Natural killer cell treated with Interleukin-12 subunit alpha and Interleukin-12 subunit beta and Interleukin-15 and Interleukin-18, amount 100 ng/mL, for 72 hours (primary cell): ENCODE data around the gene CLDN4. TPM values are rescaled to one million over a fixed set of nuclear protein-coding genes. Genes with fewer than 3 reads are reported as not detected.
"Not testable (repeated sequence)": the region's sequence is repeated elsewhere in the genome, so short reads cannot be mapped to it uniquely, and the experiment has no call there.

Experiments used
- ATAC-seq, 2 donors: fragments of 150-1000 bp; cut with Tn5 transposase in 1 of 2; sonication (Bioruptor Pico), chemical (Tn5 transposase) in 1 of 2; 2 replicates each; pipeline ENCODE4 v1.10.0; 2021
- DNase-seq: peaks from one replicate; pipeline ENCODE4 v3.0.0; 2022; ENCODE audit warnings: low spot score
- H3K27ac Mint-ChIP-seq, 2 donors: 1 replicate in 1 of 2; 2 replicates in 1 of 2; pipeline ENCODE4 v1.8.0; 2022; ENCODE audit warnings: mixed read lengths in 2 of 2, mild to moderate bottlenecking in 1 of 2, moderate library complexity in 1 of 2
- H3K27me3 Mint-ChIP-seq, 2 donors: 1 replicate in 1 of 2; 2 replicates in 1 of 2; pipeline ENCODE4 v1.8.0; 2022; ENCODE audit warnings: mixed read lengths in 2 of 2
- H3K36me3 Mint-ChIP-seq: one replicate; pipeline ENCODE4 v1.8.0; 2022; ENCODE audit warnings: mixed read lengths
- H3K4me1 Mint-ChIP-seq, 2 donors: 1 replicate in 1 of 2; 2 replicates in 1 of 2; pipeline ENCODE4 v1.8.0; 2022; ENCODE audit warnings: low read depth in 2 of 2, mixed read lengths in 2 of 2, mild to moderate bottlenecking in 1 of 2
- H3K4me3 Mint-ChIP-seq: one replicate; pipeline ENCODE4 v1.8.0; 2022; ENCODE audit warnings: mixed read lengths
- H3K9me3 Mint-ChIP-seq: 2 replicates; pipeline ENCODE4 v1.8.0; 2022; ENCODE audit warnings: mixed read lengths
- total RNA-seq, 2 donors: library from RNA; stranded (reverse); gene quantifications; one replicate each; pipeline ENCODE4 v1.2.3, GENCODE V29; 2022

CLDN4 gene
- total RNA-seq, 2 donors from 2014 or later, result not detected

DNA sequence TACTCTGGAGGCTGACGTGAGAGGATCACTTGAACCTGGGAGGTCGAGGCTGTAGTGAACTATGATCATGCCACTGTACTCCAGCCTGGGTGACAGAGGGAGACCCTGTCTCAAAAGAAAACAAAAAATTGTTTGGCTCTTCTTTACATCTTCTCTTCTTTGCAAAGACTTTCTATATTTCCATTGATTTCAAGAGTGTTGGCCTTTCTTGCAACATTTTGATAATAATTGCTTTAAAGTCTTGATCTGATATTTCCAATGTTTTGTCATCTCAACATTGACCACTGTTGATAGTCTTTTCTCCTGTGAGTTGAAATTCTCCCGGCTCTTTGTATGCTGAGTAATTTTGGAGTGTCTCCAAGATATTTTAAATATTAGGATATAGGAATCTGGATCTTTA, 17.8 kb upstream of the CLDN4 start:
- no peak overlapping the region for H3K27ac Mint-ChIP-seq
- H3K4me3 Mint-ChIP-seq, result no peak overlapping the region
- H3K9me3 Mint-ChIP-seq, result no peaks in the 10 kb centered on the region
- H3K4me1 Mint-ChIP-seq, result no peaks in the 10 kb centered on the region
- peaks cover 5 to 6% of the 10 kb centered on the region in 2 donors for H3K27me3 Mint-ChIP-seq
- DNase-seq, result no peak
- no peaks in the 10 kb centered on the region for H3K36me3 Mint-ChIP-seq
- no peak for ATAC-seq

GRCh38 chr7:73815436-73815835, 15.4 kb upstream of the CLDN4 start:
- Mint-ChIP-seq H3K27me3 (peaks cover 6 to 11% of the 10 kb centered on the region in 2 donors), H3K9me3 (no peaks in the 10 kb centered on the region), H3K4me3 (no peak overlapping the region), H3K27ac (no peak overlapping the region), H3K36me3 (no peaks in the 10 kb centered on the region), H3K4me1 (no peaks in the 10 kb centered on the region)
- DNase-seq (no peak), ATAC-seq (no peak)

DNA sequence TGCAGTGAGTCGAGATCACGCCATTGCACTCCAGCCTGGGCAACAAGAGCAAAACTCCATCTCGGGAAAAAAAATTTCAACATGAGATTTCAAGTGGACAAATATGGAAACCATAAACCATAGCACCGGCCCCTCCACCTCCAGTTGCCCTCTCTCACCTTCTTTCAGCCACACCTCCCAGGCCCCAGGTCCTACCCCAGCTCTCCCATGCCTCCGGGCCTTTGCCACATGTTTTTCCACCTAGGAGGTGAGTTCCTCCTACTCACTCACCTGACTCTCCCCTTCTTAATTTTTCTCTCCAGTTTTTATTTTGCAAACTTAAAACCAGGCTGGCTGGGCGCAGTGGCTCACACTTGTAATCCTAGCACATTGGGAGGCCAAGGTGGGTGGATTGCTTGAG, 13.7 kb upstream of the CLDN4 start:
- H3K4me3 Mint-ChIP-seq, result no peak overlapping the region
- peaks cover 12 to 14% of the 10 kb centered on the region in 2 donors for H3K27me3 Mint-ChIP-seq
- DNase-seq (no peak), ATAC-seq (no peak)
- H3K27ac Mint-ChIP-seq, result no peak overlapping the region
- H3K36me3 Mint-ChIP-seq, result no peaks in the 10 kb centered on the region
- H3K4me1 Mint-ChIP-seq, result no peaks in the 10 kb centered on the region
- H3K9me3 Mint-ChIP-seq, result no peaks in the 10 kb centered on the region

DNA sequence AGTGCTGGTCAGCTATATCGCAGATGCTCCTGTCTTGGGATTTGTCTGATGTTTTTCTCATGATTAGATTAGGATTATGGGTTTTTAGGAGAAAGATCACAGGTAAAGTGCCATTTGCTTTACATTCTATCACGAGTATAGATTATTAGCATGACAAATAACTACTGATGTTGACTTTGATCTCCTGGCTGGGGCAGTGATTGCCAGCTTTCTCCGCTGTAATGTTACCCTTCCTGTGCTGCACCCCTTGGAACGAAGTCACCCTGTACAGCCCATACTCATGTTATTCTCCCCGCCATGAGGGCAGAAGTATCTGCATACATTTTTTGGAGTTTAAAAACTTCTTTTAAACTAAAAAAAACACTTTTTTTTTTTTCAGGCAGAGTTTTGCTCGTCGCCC, 10.8 kb upstream of the CLDN4 start:
- Mint-ChIP-seq H3K4me1 (no peaks in the 10 kb centered on the region), H3K27ac (peak overlapping the region in 1 of 2 donors; percentile 14), H3K27me3 (peaks cover 6 to 14% of the 10 kb centered on the region in 2 donors), H3K36me3 (no peaks in the 10 kb centered on the region), H3K9me3 (no peaks in the 10 kb centered on the region), H3K4me3 (no peak overlapping the region)
- DNase-seq, result no peak
- no peak for ATAC-seq

GRCh38 chr7:73821597-73822285, 9.1 kb upstream of the CLDN4 start:
- not testable (repeated sequence) for H3K36me3 Mint-ChIP-seq, ATAC-seq, H3K9me3 Mint-ChIP-seq, H3K27ac Mint-ChIP-seq, H3K4me1 Mint-ChIP-seq, H3K4me3 Mint-ChIP-seq, DNase-seq
- peaks cover 11 to 20% of the 10 kb centered on the region in 2 donors for H3K27me3 Mint-ChIP-seq

GRCh38 chr7:73822319-73823173, 8.2 kb upstream of the CLDN4 start:
- DNase-seq, result no peak
- Mint-ChIP-seq H3K9me3 (no peaks in the 10 kb centered on the region), H3K4me3 (no peak overlapping the region), H3K36me3 (no peaks in the 10 kb centered on the region), H3K27me3 (peaks cover 19 to 28% of the 10 kb centered on the region in 2 donors), H3K27ac (no peak overlapping the region), H3K4me1 (peaks cover 9 to 10% of the 10 kb centered on the region in 2 donors)
- peak in 1 of 2 donors; percentile 48 for ATAC-seq

DNA sequence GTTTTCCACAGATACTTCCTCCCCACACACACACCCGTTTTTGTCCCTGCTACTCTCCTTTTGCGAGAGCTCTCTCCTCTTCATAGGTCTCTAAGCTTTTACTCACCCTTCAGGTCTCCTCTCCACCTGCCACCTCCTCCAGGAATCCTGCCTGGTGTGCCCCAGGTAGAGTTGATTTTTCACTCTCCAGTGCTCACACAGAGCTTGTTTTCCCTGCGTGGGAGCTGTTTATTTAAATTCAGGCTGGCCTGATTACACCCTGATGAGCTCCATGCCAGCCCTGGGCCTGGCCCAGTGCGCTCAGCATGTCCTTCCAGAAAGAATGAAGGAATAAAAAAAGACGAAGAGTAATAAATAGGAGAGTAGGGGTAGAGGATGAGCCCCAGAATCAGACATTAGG, 7.5 kb upstream of the CLDN4 start:
- no peaks in the 10 kb centered on the region for H3K9me3 Mint-ChIP-seq
- no peak overlapping the region for H3K27ac Mint-ChIP-seq
- no peak overlapping the region for H3K4me3 Mint-ChIP-seq
- ATAC-seq (no peak), DNase-seq (no peak)
- H3K4me1 Mint-ChIP-seq, result peaks cover 12 to 14% of the 10 kb centered on the region in 2 donors
- H3K36me3 Mint-ChIP-seq, result no peaks in the 10 kb centered on the region
- peaks cover 21 to 30% of the 10 kb centered on the region in 2 donors for H3K27me3 Mint-ChIP-seq

GRCh38 chr7:73823873-73824592, 6.8 kb upstream of the CLDN4 start:
- Mint-ChIP-seq H3K27ac (no peak overlapping the region), H3K27me3 (peaks cover 29 to 34% of the 10 kb centered on the region in 2 donors), H3K4me1 (peaks cover 16 to 18% of the 10 kb centered on the region in 2 donors), H3K36me3 (no peaks in the 10 kb centered on the region), H3K4me3 (no peak overlapping the region), H3K9me3 (no peaks in the 10 kb centered on the region)
- DNase-seq (peak; percentile 20), ATAC-seq (no peak)

DNA sequence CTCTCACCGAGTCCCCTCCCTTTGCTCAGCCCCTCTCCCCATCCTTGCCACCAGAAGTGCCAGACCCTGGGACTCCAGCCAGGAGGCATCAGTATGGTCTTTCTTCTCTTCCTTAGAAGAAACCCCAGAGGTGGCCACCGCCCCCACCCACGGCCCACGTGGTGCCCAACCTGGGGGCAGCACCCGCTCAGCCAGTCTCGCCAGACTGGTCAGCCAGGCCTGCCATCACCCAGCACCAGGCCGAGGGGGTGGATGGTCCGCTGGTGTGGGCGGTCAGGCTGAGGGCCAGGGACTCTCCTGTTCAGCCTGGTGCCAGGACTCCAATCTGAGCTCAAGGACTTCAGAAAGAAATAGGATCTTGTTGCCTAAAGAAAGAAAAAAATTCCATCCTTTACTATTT, 5.8 kb upstream of the CLDN4 start:
- Mint-ChIP-seq H3K4me3 (no peak overlapping the region), H3K9me3 (no peaks in the 10 kb centered on the region)

GRCh38 chr7:73827567-73828106, 3.2 kb upstream of the CLDN4 start:
- Mint-ChIP-seq H3K4me1 (peaks cover 18 to 21% of the 10 kb centered on the region in 2 donors), H3K36me3 (no peaks in the 10 kb centered on the region), H3K9me3 (no peaks in the 10 kb centered on the region), H3K27me3 (peaks cover 31% of the 10 kb centered on the region in 2 donors), H3K4me3 (no peak overlapping the region), H3K27ac (no peak overlapping the region)
- DNase-seq, result peak; percentile 18
- no peak for ATAC-seq

More for the DNA sequence above, 5.8 kb upstream of the CLDN4 start:
- no peaks in the 10 kb centered on the region for H3K36me3 Mint-ChIP-seq
- peaks cover 18 to 21% of the 10 kb centered on the region in 2 donors for H3K4me1 Mint-ChIP-seq
- DNase-seq (peak; percentile 44), ATAC-seq (peak in 1 of 2 donors; percentile 41)
- peaks cover 35 to 36% of the 10 kb centered on the region in 2 donors for H3K27me3 Mint-ChIP-seq
- no peak overlapping the region for H3K27ac Mint-ChIP-seq

DNA sequence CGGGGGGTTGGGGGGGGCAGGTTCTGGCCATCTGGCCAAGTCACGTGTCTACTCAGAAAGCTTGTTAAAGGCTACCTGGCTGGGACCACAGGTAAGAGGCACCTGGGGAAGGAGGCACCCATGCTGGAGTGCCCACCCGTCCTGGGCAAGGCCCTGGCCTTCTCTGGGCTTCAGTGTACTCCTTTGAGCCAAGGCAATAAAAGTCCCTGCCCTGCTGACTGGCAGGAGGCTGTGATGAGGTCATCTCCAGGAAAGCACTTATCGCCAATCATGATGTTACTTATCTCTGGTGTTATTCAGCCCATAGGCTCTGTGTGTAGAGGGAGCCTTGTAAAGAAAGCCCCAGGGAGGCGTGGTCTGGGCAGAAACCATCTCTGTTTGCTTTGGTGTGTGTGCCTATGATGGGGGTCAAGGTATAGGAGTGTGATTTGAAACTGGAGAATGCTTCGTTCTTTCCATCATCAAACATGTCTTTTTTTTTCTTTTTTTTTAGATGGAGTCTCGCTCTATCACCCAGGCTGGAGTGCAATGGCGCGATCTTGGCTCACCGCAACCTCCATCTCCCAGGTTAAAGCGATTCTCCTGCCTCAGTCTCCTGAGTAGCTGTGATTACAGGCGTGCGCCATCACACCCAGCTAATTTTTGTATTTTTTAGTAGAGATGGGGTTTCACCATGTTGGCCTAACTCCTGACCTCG, 2.5 kb upstream of the CLDN4 start:
- no peaks in the 10 kb centered on the region for H3K9me3 Mint-ChIP-seq
- no peak overlapping the region for H3K27ac Mint-ChIP-seq
- no peak overlapping the region for H3K4me3 Mint-ChIP-seq
- peaks cover 28 to 31% of the 10 kb centered on the region in 2 donors for H3K27me3 Mint-ChIP-seq
- ATAC-seq (peak in 1 of 2 donors; percentile 65), DNase-seq (peak; percentile 47)
- H3K4me1 Mint-ChIP-seq, result peaks cover 18 to 21% of the 10 kb centered on the region in 2 donors
- no peaks in the 10 kb centered on the region for H3K36me3 Mint-ChIP-seq

- Mint-ChIP-seq H3K36me3 (no peaks in the 10 kb centered on the region), H3K27me3 (peaks cover 26 to 31% of the 10 kb centered on the region in 2 donors), H3K27ac (no peak overlapping the region), H3K4me3 (no peak overlapping the region), H3K9me3 (no peaks in the 10 kb centered on the region), H3K4me1 (peaks cover 18 to 21% of the 10 kb centered on the region in 2 donors)
- ATAC-seq (no peak), DNase-seq (no peak)
Observed at GRCh38 chr7:73828972-73829371, 1.8 kb upstream of the CLDN4 start.

- H3K9me3 Mint-ChIP-seq, result no peaks in the 10 kb centered on the region
- ATAC-seq (no peak), DNase-seq (peak; percentile 49)
- no peak overlapping the region for H3K27ac Mint-ChIP-seq
- peaks cover 26 to 31% of the 10 kb centered on the region in 2 donors for H3K27me3 Mint-ChIP-seq
- H3K4me1 Mint-ChIP-seq, result peaks cover 18 to 21% of the 10 kb centered on the region in 2 donors
- H3K36me3 Mint-ChIP-seq, result no peaks in the 10 kb centered on the region
- no peak overlapping the region for H3K4me3 Mint-ChIP-seq
Observed at GRCh38 chr7:73829505-73829904, 1.3 kb upstream of the CLDN4 start.
